ENCODE measurements around the gene ARNT2. TPM values are rescaled to one million over a fixed set of nuclear protein-coding genes. Genes with fewer than 3 reads are reported as not detected.

The ARNT2 gene
- total RNA-seq, 1 experiment from 2014 or later, result not detected

DNA sequence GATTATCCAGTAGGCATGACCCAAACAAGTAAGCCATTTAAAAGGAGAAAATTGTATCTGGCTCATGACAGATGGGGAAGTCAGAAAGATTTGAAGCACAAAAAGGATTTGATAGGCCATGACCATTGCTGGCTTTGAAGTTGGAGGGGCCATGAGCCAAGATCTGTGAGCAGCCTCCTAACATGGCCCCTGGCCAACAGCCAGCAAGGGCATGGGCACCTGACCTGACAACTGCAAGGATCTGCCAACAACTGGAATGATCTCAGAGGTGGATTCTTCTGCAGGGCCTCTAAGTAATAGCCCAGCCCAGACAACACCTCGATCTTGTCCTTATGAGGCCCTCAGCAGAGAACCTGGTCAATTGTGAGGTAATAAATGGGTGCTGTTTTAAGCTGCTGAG is 93.0 kb downstream of the ARNT2 start:
- Histone ChIP-seq H3K9ac (ENCODE audit: low read length) (no peak overlapping the region), H3K4me3 (ENCODE audit: low read length) (no peak overlapping the region), H3K79me2 (ENCODE audit: low read length) (no peaks in the 10 kb centered on the region), H3K27me3 (ENCODE audit: low read length) (no peaks in the 10 kb centered on the region), H3K9me2 (replicated peaks; ENCODE audit: insufficient read depth, low read length) (no peaks in the 10 kb centered on the region), H3K9me3 (ENCODE audit: low read length) (no peaks in the 10 kb centered on the region), H2AFZ (ENCODE audit: low read length) (no peak overlapping the region), H4K20me1 (ENCODE audit: insufficient read depth, low read depth, low read length) (no peaks in the 10 kb centered on the region), H3K27ac (ENCODE audit: low read length) (no peak overlapping the region), H3K4me2 (ENCODE audit: low read depth, low read length, poor library complexity, severe bottlenecking) (no peak overlapping the region), H3K4me1 (ENCODE audit: low read length) (peaks cover 13% of the 10 kb centered on the region), H3K36me3 (ENCODE audit: insufficient read depth, low read length) (no peaks in the 10 kb centered on the region)
- no peak for DNase-seq

DNA sequence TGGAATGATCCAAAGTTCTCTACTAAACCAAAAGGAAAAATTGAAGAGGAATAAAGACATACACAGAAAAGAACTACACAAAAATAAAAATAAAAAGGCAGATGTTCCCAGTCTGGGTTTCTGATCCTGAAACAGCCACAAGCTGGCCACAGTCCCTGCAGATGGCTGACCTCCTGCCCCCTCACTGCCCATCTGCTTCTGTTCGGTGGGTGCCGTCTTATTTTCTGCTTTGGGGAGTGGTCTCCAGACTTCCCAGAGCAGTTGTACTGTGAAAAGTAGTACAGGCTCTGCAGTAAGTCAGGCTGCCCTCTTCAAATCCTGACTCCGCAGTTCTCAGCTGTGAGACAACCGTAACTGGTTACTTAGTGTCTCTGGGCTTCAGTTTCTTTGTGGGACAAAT is 94.5 kb downstream of the ARNT2 start:
- peaks cover 7% of the 10 kb centered on the region for H3K4me1 ChIP-seq (ENCODE audit: low read length)
- H3K79me2 ChIP-seq (ENCODE audit: low read length), result no peaks in the 10 kb centered on the region
- no peak overlapping the region for H3K4me3 ChIP-seq (ENCODE audit: low read length)
- H4K20me1 ChIP-seq (ENCODE audit: insufficient read depth, low read depth, low read length), result no peaks in the 10 kb centered on the region
- H2AFZ ChIP-seq (ENCODE audit: low read length), result no peak overlapping the region
- H3K9me2 ChIP-seq (replicated peaks; ENCODE audit: insufficient read depth, low read length), result no peaks in the 10 kb centered on the region
- no peaks in the 10 kb centered on the region for H3K36me3 ChIP-seq (ENCODE audit: insufficient read depth, low read length)
- no peaks in the 10 kb centered on the region for H3K9me3 ChIP-seq (ENCODE audit: low read length)
- H3K27me3 ChIP-seq (ENCODE audit: low read length), result no peaks in the 10 kb centered on the region
- DNase-seq, result no peak
- H3K9ac ChIP-seq (ENCODE audit: low read length), result no peak overlapping the region
- no peak overlapping the region for H3K4me2 ChIP-seq (ENCODE audit: low read depth, low read length, poor library complexity, severe bottlenecking)
- H3K27ac ChIP-seq (ENCODE audit: low read length), result no peak overlapping the region

DNA sequence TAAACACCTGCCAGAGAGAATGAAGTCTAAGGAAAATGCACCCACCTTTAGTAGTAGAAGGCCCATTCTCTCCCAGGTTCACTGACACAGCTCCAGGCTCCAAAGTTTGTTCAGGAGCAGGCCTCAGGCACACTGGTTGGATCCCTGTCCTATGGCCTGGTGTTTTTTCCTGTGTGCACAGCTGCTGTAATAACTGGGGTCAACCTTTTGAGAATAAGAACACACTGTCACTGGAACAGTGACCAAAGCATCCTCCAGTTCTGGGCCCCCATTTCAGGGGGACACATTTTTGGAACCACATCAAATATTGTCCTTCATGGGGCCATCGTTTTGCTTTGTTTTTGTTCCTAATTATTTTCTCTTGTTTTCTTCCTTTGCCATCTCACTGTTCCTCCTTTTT is 95.8 kb downstream of the ARNT2 start:
- no peaks in the 10 kb centered on the region for H4K20me1 ChIP-seq (ENCODE audit: insufficient read depth, low read depth, low read length)
- no peak overlapping the region for H3K4me3 ChIP-seq (ENCODE audit: low read length)
- H3K27ac ChIP-seq (ENCODE audit: low read length), result no peak overlapping the region
- no peak overlapping the region for H3K9ac ChIP-seq (ENCODE audit: low read length)
- no peak for DNase-seq
- no peaks in the 10 kb centered on the region for H3K9me3 ChIP-seq (ENCODE audit: low read length)
- H3K4me1 ChIP-seq (ENCODE audit: low read length), result no peaks in the 10 kb centered on the region
- H3K36me3 ChIP-seq (ENCODE audit: insufficient read depth, low read length), result no peaks in the 10 kb centered on the region
- no peak overlapping the region for H2AFZ ChIP-seq (ENCODE audit: low read length)
- H3K4me2 ChIP-seq (ENCODE audit: low read depth, low read length, poor library complexity, severe bottlenecking), result no peak overlapping the region
- H3K79me2 ChIP-seq (ENCODE audit: low read length), result no peaks in the 10 kb centered on the region
- no peaks in the 10 kb centered on the region for H3K27me3 ChIP-seq (ENCODE audit: low read length)
- H3K9me2 ChIP-seq (replicated peaks; ENCODE audit: insufficient read depth, low read length), result no peaks in the 10 kb centered on the region

DNA sequence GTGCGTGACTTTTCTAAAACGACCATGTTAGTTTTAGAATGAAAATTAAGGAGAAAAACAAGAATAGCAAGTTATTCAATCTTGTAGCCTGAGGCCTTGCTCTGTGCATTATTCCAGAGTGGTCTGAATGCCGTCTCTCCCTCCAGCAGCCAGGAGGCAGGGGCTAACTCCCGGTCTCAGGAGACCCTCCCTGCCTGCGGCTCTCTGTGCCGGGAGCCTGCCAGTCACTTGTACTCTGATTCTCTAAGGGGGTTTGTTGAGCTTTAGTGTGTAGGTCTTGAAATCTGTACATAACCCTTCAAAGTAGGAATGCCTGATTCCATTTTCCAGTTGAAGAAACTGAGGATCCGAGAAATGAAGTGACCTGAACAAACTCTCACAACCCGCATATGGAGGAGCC is 97.3 kb downstream of the ARNT2 start:
- H3K79me2 ChIP-seq (ENCODE audit: low read length), result no peaks in the 10 kb centered on the region
- no peak overlapping the region for H3K27ac ChIP-seq (ENCODE audit: low read length)
- H2AFZ ChIP-seq (ENCODE audit: low read length), result no peak overlapping the region
- no peaks in the 10 kb centered on the region for H3K27me3 ChIP-seq (ENCODE audit: low read length)
- H3K36me3 ChIP-seq (ENCODE audit: insufficient read depth, low read length), result no peaks in the 10 kb centered on the region
- H3K9ac ChIP-seq (ENCODE audit: low read length), result no peak overlapping the region
- no peaks in the 10 kb centered on the region for H3K9me2 ChIP-seq (replicated peaks; ENCODE audit: insufficient read depth, low read length)
- no peak overlapping the region for H3K4me2 ChIP-seq (ENCODE audit: low read depth, low read length, poor library complexity, severe bottlenecking)
- DNase-seq, result no peak
- H4K20me1 ChIP-seq (ENCODE audit: insufficient read depth, low read depth, low read length), result no peaks in the 10 kb centered on the region
- H3K9me3 ChIP-seq (ENCODE audit: low read length), result no peaks in the 10 kb centered on the region
- H3K4me1 ChIP-seq (ENCODE audit: low read length), result no peaks in the 10 kb centered on the region
- H3K4me3 ChIP-seq (ENCODE audit: low read length), result no peak overlapping the region

DNA sequence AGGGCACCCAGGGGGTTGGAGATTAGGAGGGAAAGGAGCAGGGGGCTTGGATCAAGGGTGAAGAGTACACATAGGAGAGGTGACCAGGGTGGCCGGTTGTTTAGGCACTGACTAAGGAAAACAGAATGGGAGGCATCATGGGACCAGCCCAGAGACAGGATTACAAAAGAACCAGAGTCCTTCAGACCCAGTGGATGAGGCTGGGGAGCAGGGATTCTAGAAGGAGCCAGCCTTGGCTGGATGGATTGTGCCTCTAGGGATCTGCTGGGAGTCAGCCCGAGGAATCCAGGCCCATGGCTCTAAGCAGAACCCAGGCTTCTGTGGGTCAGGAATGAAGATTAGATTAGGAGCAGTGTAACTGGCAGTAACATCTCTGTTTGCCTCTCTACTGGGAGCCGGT is 98.6 kb downstream of the ARNT2 start:
- Histone ChIP-seq H3K4me2 (ENCODE audit: low read depth, low read length, poor library complexity, severe bottlenecking) (no peak overlapping the region), H3K9me3 (ENCODE audit: low read length) (no peaks in the 10 kb centered on the region), H2AFZ (ENCODE audit: low read length) (no peak overlapping the region), H3K9ac (ENCODE audit: low read length) (no peak overlapping the region), H3K79me2 (ENCODE audit: low read length) (no peaks in the 10 kb centered on the region), H3K4me3 (ENCODE audit: low read length) (no peak overlapping the region), H3K4me1 (ENCODE audit: low read length) (no peaks in the 10 kb centered on the region), H4K20me1 (ENCODE audit: insufficient read depth, low read depth, low read length) (no peaks in the 10 kb centered on the region), H3K36me3 (ENCODE audit: insufficient read depth, low read length) (no peaks in the 10 kb centered on the region), H3K27me3 (ENCODE audit: low read length) (no peaks in the 10 kb centered on the region), H3K27ac (ENCODE audit: low read length) (no peak overlapping the region), H3K9me2 (replicated peaks; ENCODE audit: insufficient read depth, low read length) (no peaks in the 10 kb centered on the region)
- DNase-seq, result no peak

DNA sequence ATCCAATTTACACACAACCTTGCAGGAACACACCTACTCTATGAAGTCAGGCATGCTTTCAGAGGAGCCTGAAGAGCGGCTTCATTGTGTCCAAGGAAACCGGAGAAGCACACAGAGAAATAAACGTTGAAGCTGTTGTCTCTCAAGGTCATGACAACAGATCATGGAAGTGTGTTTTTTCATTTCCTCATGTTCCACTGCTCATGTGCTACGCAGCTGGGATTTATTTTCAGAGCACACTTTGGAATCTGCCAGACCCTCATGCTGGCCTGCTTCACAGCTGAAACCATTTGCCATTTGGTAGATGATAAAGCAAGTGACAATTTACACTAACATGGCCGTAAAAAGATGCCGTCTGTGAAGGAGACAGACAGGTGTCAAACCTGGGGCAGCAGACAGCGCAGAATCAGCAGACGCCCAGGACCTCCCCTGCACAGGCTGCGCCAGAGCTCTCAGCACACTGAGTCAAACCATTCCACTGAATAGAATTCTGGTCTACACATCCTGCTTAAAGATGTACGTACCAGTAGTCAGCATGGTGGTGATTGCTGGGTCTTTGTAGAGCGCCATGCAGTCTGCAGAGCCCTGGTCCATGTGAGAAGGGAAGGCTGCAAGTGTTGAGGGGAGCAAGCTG is 99.3 kb downstream of the ARNT2 start:
- H3K27me3 ChIP-seq (ENCODE audit: low read length), result no peaks in the 10 kb centered on the region
- H3K9me2 ChIP-seq (replicated peaks; ENCODE audit: insufficient read depth, low read length), result no peaks in the 10 kb centered on the region
- no peaks in the 10 kb centered on the region for H3K36me3 ChIP-seq (ENCODE audit: insufficient read depth, low read length)
- no peak overlapping the region for H3K27ac ChIP-seq (ENCODE audit: low read length)
- H3K9me3 ChIP-seq (ENCODE audit: low read length), result no peaks in the 10 kb centered on the region
- no peaks in the 10 kb centered on the region for H3K79me2 ChIP-seq (ENCODE audit: low read length)
- no peak overlapping the region for H3K4me2 ChIP-seq (ENCODE audit: low read depth, low read length, poor library complexity, severe bottlenecking)
- DNase-seq, result no peak
- H3K4me1 ChIP-seq (ENCODE audit: low read length), result no peaks in the 10 kb centered on the region
- no peak overlapping the region for H3K9ac ChIP-seq (ENCODE audit: low read length)
- H3K4me3 ChIP-seq (ENCODE audit: low read length), result no peak overlapping the region
- no peak overlapping the region for H2AFZ ChIP-seq (ENCODE audit: low read length)
- H4K20me1 ChIP-seq (ENCODE audit: insufficient read depth, low read depth, low read length), result no peaks in the 10 kb centered on the region

DNA sequence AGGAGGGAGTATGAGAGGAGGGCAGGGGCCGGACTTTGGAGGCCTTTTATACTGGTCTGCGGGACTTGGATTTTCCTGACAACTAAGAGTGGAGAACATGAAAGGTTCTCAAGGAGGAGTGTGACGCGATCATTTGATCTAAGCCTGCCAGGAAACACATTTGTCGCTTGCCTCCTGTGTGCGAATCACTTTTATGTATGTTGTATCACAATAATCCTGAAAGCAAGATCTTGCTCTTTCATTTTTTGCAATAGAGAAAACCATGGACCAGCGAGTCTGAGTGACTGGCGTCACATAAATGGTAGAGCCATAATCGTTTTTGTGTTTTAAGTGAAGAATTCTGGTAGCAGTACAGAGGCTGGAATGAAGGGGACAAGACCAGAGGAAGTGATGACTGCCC is 100.7 kb downstream of the ARNT2 start:
- H3K36me3 ChIP-seq (ENCODE audit: insufficient read depth, low read length), result no peaks in the 10 kb centered on the region
- no peak overlapping the region for H2AFZ ChIP-seq (ENCODE audit: low read length)
- no peaks in the 10 kb centered on the region for H4K20me1 ChIP-seq (ENCODE audit: insufficient read depth, low read depth, low read length)
- DNase-seq, result no peak
- no peaks in the 10 kb centered on the region for H3K9me2 ChIP-seq (replicated peaks; ENCODE audit: insufficient read depth, low read length)
- no peaks in the 10 kb centered on the region for H3K27me3 ChIP-seq (ENCODE audit: low read length)
- no peaks in the 10 kb centered on the region for H3K9me3 ChIP-seq (ENCODE audit: low read length)
- H3K9ac ChIP-seq (ENCODE audit: low read length), result no peak overlapping the region
- H3K4me2 ChIP-seq (ENCODE audit: low read depth, low read length, poor library complexity, severe bottlenecking), result no peak overlapping the region
- no peaks in the 10 kb centered on the region for H3K79me2 ChIP-seq (ENCODE audit: low read length)
- H3K4me3 ChIP-seq (ENCODE audit: low read length), result no peak overlapping the region
- no peaks in the 10 kb centered on the region for H3K4me1 ChIP-seq (ENCODE audit: low read length)
- H3K27ac ChIP-seq (ENCODE audit: low read length), result no peak overlapping the region

DNA sequence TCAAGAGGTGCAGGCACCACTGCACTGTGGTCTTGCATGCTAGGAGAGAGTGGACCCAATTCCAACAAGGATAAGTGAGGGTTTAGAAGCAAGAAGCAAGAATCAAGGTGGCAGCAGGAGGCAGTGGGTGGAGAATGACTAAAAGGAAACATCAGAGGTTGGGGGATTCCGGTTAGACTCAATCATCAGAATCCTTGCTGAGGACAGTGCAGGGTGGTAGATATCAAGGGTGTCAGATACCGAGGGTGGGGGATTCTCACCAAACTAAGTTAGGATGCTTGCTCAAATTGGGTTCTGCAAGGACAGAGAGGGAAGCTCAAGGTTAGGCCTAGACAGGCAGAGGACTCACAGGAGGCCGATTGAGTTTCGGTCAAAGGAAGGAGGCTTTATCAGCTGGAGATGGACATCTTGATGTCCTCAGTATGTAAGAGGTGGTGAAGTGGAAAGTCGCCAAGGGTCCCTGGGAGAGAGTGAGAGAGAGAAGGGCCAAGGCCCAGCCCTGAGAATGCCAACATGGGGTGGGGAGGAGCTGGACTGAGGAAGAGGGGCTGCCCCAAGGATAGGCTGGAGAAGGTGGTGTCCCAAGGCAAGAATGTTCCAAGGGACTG is 102.2 kb downstream of the ARNT2 start:
- Histone ChIP-seq H3K4me3 (ENCODE audit: low read length) (no peak overlapping the region), H3K4me2 (ENCODE audit: low read depth, low read length, poor library complexity, severe bottlenecking) (no peak overlapping the region), H4K20me1 (ENCODE audit: insufficient read depth, low read depth, low read length) (no peaks in the 10 kb centered on the region), H3K9me2 (replicated peaks; ENCODE audit: insufficient read depth, low read length) (no peaks in the 10 kb centered on the region), H3K4me1 (ENCODE audit: low read length) (no peaks in the 10 kb centered on the region), H3K9ac (ENCODE audit: low read length) (no peak overlapping the region), H3K36me3 (ENCODE audit: insufficient read depth, low read length) (no peaks in the 10 kb centered on the region), H3K27ac (ENCODE audit: low read length) (no peak overlapping the region), H3K9me3 (ENCODE audit: low read length) (no peaks in the 10 kb centered on the region), H3K27me3 (ENCODE audit: low read length) (no peaks in the 10 kb centered on the region), H3K79me2 (ENCODE audit: low read length) (no peaks in the 10 kb centered on the region), H2AFZ (ENCODE audit: low read length) (no peak overlapping the region)
- no peak for DNase-seq

Measured in Karpas-422 (cell line).